Vagina (tissue), 2 donors: ENCODE results near the gene NID1. TPM values are rescaled to one million over a fixed set of nuclear protein-coding genes. Genes with fewer than 3 reads are reported as not detected.

Experiments
- DNase-seq, 2 donors: peaks; one replicate each; pipeline ENCODE4 v3.0.0-alpha.2; 2017; ENCODE audit errors: extremely low spot score in 2 of 2
- H3K27ac ChIP-seq: fragments of 200-600 bp; sonication (generic); one replicate; pipeline ENCODE4 v1.5.1; 2019
- H3K27me3 ChIP-seq: fragments of 200-600 bp; sonication (generic); one replicate; pipeline ENCODE4 v1.5.1; 2019
- H3K36me3 ChIP-seq, 2 donors: fragments of 200-600 bp; sonication (generic); one replicate each; pipeline ENCODE4 v1.5.1; 2017 to 2019
- H3K4me1 ChIP-seq: fragments of 200-600 bp; sonication (generic); one replicate; pipeline ENCODE4 v1.5.1; 2019
- H3K4me3 ChIP-seq, 2 donors: fragments of 200-600 bp; sonication (generic); 1 replicate in 1 of 2; 2 replicates in 1 of 2; pipeline ENCODE4 v1.5.1; 2016 to 2019
- H3K9me3 ChIP-seq: fragments of 200-600 bp; sonication (generic); one replicate; pipeline ENCODE4 v1.5.1; 2019
- CTCF ChIP-seq, 3 experiments: fragments of 450-650 bp in 2 of 3; fragments of 200-600 bp in 1 of 3; sonication (generic) in 1 of 3; IDR thresholded peaks; one replicate each; pipeline ENCODE4 v1.5.1; 2017 to 2019; ENCODE audit warnings: antibody characterized with exemption in 3 of 3, mild to moderate bottlenecking in 2 of 3, moderate library complexity in 2 of 3
- POLR2A ChIP-seq, 2 donors: fragments of 450-650 bp; IDR thresholded peaks; one replicate each; pipeline ENCODE4 v1.6.1; 2017; ENCODE audit warnings: antibody characterized with exemption in 2 of 2, mild to moderate bottlenecking in 2 of 2, moderate library complexity in 2 of 2
- POLR2AphosphoS5 ChIP-seq, 2 donors: sonication (generic); formaldehyde crosslinking; IDR thresholded peaks; one replicate each; pipeline ENCODE4 v1.9.0; 2017; ENCODE audit warnings: antibody characterized with exemption in 2 of 2, mild to moderate bottlenecking in 2 of 2, low read depth in 1 of 2; ENCODE audit not compliant: insufficient read depth in 1 of 2
- intact Hi-C: fragments of 100-400 bp; cut with DNase I; formaldehyde crosslinking; loops from one replicate; pipeline ENCODE4 v1.15.1; 2023
- total RNA-seq: library from RNA; depleted of rRNA; stranded (reverse); fragments of >200 nt; gene quantifications from one replicate; pipeline ENCODE4 v1.2.3, GENCODE V29; 2016

Gene NID1
- total RNA-seq, 1 donor from 2014 or later, result 154 TPM

- H3K4me3 ChIP-seq, result no peak overlapping the region
- no peaks in the 10 kb centered on the region for H3K9me3 ChIP-seq
- DNase-seq, result no peak
- H3K4me1 ChIP-seq, result no peaks in the 10 kb centered on the region
- no peaks in the 10 kb centered on the region for H3K36me3 ChIP-seq
- H3K27me3 ChIP-seq, result no peaks in the 10 kb centered on the region
- no peak for TF ChIP-seq CTCF (IDR thresholded peaks at IDR 0.05)
- no peak overlapping the region for H3K27ac ChIP-seq
- intact Hi-C loops, result loop anchor here (2.0 kb wide), 1 partner anchor 375 kb away; no protein-coding TSS in a partner anchor
Measured at GRCh38 chr1:236111527-236112331, 46.8 kb upstream of the NID1 start.

- TF ChIP-seq POLR2AphosphoS5 (IDR thresholded peaks at IDR 0.05; ENCODE audit: insufficient read depth in 1 of 2, low read depth in 1 of 2) (no peak), CTCF (IDR thresholded peaks at IDR 0.05) (no peak), POLR2A (IDR thresholded peaks at IDR 0.05) (no peak)
Measured at GRCh38 chr1:236110137-236110536, 45.2 kb upstream of the NID1 start.

GRCh38 chr1:236108027-236108648, 43.2 kb upstream of the NID1 start:
- H3K27ac ChIP-seq, result no peak overlapping the region
- intact Hi-C loops, result no loop called here

More at GRCh38 chr1:236110137-236110536, 45.2 kb upstream of the NID1 start:
- Histone ChIP-seq H3K36me3 (no peaks in the 10 kb centered on the region), H3K4me1 (no peaks in the 10 kb centered on the region), H3K9me3 (no peaks in the 10 kb centered on the region), H3K27ac (no peak overlapping the region), H3K4me3 (no peak overlapping the region), H3K27me3 (no peaks in the 10 kb centered on the region)
- intact Hi-C loops, result loop anchor here (2.0 kb wide), 1 partner anchor 377 kb away; no protein-coding TSS in a partner anchor
- DNase-seq, result no peak

GRCh38 chr1:236107121-236107907, 42.4 kb upstream of the NID1 start:
- Histone ChIP-seq H3K27me3 (no peaks in the 10 kb centered on the region), H3K4me3 (no peak overlapping the region), H3K9me3 (no peaks in the 10 kb centered on the region), H3K27ac (no peak overlapping the region), H3K36me3 (no peaks in the 10 kb centered on the region), H3K4me1 (no peaks in the 10 kb centered on the region)
- intact Hi-C loops, result no loop called here
- no peak for DNase-seq
- TF ChIP-seq CTCF (IDR thresholded peaks at IDR 0.05), result no peak
- TF ChIP-seq POLR2A (IDR thresholded peaks at IDR 0.05), result no peak
- no peak for TF ChIP-seq POLR2AphosphoS5 (IDR thresholded peaks at IDR 0.05; ENCODE audit: insufficient read depth in 1 of 2, low read depth in 1 of 2)

More at GRCh38 chr1:236108027-236108648, 43.2 kb upstream of the NID1 start:
- Histone ChIP-seq H3K9me3 (no peaks in the 10 kb centered on the region), H3K36me3 (no peaks in the 10 kb centered on the region), H3K27me3 (no peaks in the 10 kb centered on the region), H3K4me1 (no peaks in the 10 kb centered on the region), H3K4me3 (no peak overlapping the region)
- DNase-seq, result no peak
- no peak for TF ChIP-seq POLR2A (IDR thresholded peaks at IDR 0.05)
- TF ChIP-seq CTCF (IDR thresholded peaks at IDR 0.05), result no peak
- TF ChIP-seq POLR2AphosphoS5 (IDR thresholded peaks at IDR 0.05; ENCODE audit: insufficient read depth in 1 of 2, low read depth in 1 of 2), result no peak
